Spleen (tissue), 11 donors: Measurements from ENCODE around the gene IL1F10. TPM values are rescaled to one million over a fixed set of nuclear protein-coding genes. Genes with fewer than 3 reads are reported as not detected.

Experiments used
- DNase-seq: peaks from one replicate; pipeline ENCODE4 v3.0.0-alpha.2; 2020
- H3K27ac ChIP-seq, 8 donors: fragments of 200-600 bp; sonication (generic) in 7 of 8; 1 replicate in 4 of 8; 2 replicates in 4 of 8; pipeline versions ENCODE4 v1.5.0 to v1.8.0; 2016 to 2021; ENCODE audit warnings: inconsistent platforms in 4 of 8, mild to moderate bottlenecking in 4 of 8, moderate library complexity in 1 of 8
- H3K27me3 ChIP-seq, 7 donors: fragments of 200-600 bp; sonication (generic) in 6 of 7; replicated peaks in 1 of 7; 1 replicate in 4 of 7; 2 replicates in 3 of 7; pipeline versions ENCODE4 v1.5.0 to v1.8.0; 2016 to 2021; ENCODE audit warnings: inconsistent platforms in 3 of 7, mild to moderate bottlenecking in 1 of 7
- H3K36me3 ChIP-seq, 6 donors: fragments of 200-600 bp; sonication (generic) in 5 of 6; 1 replicate in 4 of 6; 2 replicates in 2 of 6; pipeline versions ENCODE4 v1.5.0 to v1.8.0; 2016 to 2021; ENCODE audit warnings: inconsistent platforms in 2 of 6
- H3K4me1 ChIP-seq, 6 donors: fragments of 200-600 bp; sonication (generic) in 5 of 6; 1 replicate in 3 of 6; 2 replicates in 3 of 6; pipeline versions ENCODE4 v1.5.0 to v1.8.0; 2016 to 2021; ENCODE audit warnings: inconsistent platforms in 3 of 6
- H3K4me3 ChIP-seq, 8 donors: fragments of 200-600 bp; sonication (generic) in 7 of 8; 1 replicate in 4 of 8; 2 replicates in 4 of 8; pipeline versions ENCODE4 v1.5.0 to v1.8.0; 2016 to 2021; ENCODE audit warnings: inconsistent platforms in 4 of 8, mild to moderate bottlenecking in 4 of 8, moderate library complexity in 2 of 8
- H3K9me3 ChIP-seq, 8 donors: fragments of 200-600 bp; sonication (generic) in 7 of 8; 1 replicate in 4 of 8; 2 replicates in 4 of 8; pipeline versions ENCODE4 v1.5.0 to v1.8.0; 2016 to 2021; ENCODE audit warnings: inconsistent platforms in 4 of 8
- POLR2A ChIP-seq, 3 donors: fragments of 450-650 bp; IDR thresholded peaks; one replicate each; pipeline ENCODE4 v1.5.1; 2017; ENCODE audit warnings: antibody characterized with exemption in 3 of 3, mild to moderate bottlenecking in 1 of 3
- POLR2AphosphoS5 ChIP-seq, 3 donors: sonication (generic); formaldehyde crosslinking; IDR thresholded peaks; one replicate each; pipeline ENCODE4 v1.5.1; 2017; ENCODE audit warnings: antibody characterized with exemption in 3 of 3
- WGBS, 5 donors: extraction: QIAGEN DNeasy Blood & Tissue Kit in 3 of 5; methylation state at CpG; one replicate each; pipeline versions ENCODE4 v1.1.5 to v1.1.7; 2013 to 2018; 5-methylcytosine and 5-hydroxymethylcytosine counted together
- intact Hi-C: fragments of 100-400 bp; cut with DNase I; formaldehyde crosslinking; loops from one replicate; pipeline ENCODE4 v1.15.0; 2023; ENCODE audit warnings: low total_unique reads
- polyA plus RNA-seq, 3 donors: library from polyadenylated mRNA; stranded (reverse); fragments of 200-250 nt; gene quantifications; one replicate each; pipeline ENCODE4 v1.2.1, GENCODE V29; 2013
- total RNA-seq, 7 donors: library from RNA; depleted of rRNA in 3 of 7; stranded (reverse); fragments of >200 nt in 3 of 7; fragmentation: NEBNext Ultra II Directional in 4 of 7; extraction: Animal tissue kit (Norgen Biotek cat#: 25700) in 4 of 7; gene quantifications; one replicate each; pipeline versions ENCODE4 v1.1.0 to v1.2.1, GENCODE V29; 2016 to 2021
- TF ChIP-seq, protein P1 (sequence below), 11 experiments: fragments of 200-600 bp in 7 of 11; fragments of 450-650 bp in 4 of 11; sonication (generic) in 4 of 11; IDR thresholded peaks in 8 of 11; conservative IDR thresholded peaks in 3 of 11; 1 replicate in 7 of 11; 2 replicates in 4 of 11; pipeline versions ENCODE4 v1.4.0 to v1.8.0; 2016 to 2021; ENCODE audit warnings: antibody characterized with exemption in 11 of 11, inconsistent platforms in 4 of 11, mild to moderate bottlenecking in 1 of 11
- donor health status: healthy with polysubstance abuse.
- donor health status: DM: no; HTN: no; CAD: no; lungs with moderate emphysema.
- donor health status: DM: no; HTN: no; CAD: no.
- donor health status: Bipolar disorder and iron deficiency.
- donor health status: healthy.
- donor health status: DM: no; HTN: no; CAD: no.
- donor health status: DM: yes; HTN: yes; CAD: no.

The IL1F10 gene
- total and polyA plus RNA-seq, 10 donors: not detected

DNA sequence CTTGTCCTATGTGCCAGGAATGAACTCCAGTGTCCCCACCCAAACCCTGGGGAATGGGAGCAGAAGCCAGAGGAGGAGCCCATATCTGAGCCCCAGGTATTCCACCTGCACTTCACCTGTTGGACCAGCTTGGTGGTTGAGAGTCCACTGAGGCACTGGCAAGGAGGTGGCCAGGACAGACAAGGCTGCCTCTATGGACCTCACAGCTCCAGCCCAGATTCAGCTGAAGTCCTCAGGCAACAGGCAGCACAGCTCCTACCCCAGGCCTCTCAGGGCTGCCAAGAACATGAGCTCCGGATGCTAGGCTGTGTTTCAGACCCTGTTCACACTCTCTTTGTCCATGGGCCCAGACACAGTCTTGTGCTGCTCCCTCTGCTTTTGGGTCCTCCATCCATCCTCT lies 2.9 kb upstream of the IL1F10 start:
- WGBS, 5 donors: 71 to 94% (median 86%) methylated on average over 1 of the region's 1 CpG
- Histone ChIP-seq H3K4me3 (no peak overlapping the region), H3K27me3 (peaks cover 0 to 11% (median 0%) of the 10 kb centered on the region in 7 donors), H3K9me3 (no peaks in the 10 kb centered on the region), H3K4me1 (no peaks in the 10 kb centered on the region), H3K36me3 (no peaks in the 10 kb centered on the region), H3K27ac (no peak overlapping the region)
- TF ChIP-seq POLR2A (IDR thresholded peaks at IDR 0.05) (no peak), POLR2AphosphoS5 (IDR thresholded peaks at IDR 0.05) (no peak)
- DNase-seq: no peak
- intact Hi-C loops: no loop called here

DNA sequence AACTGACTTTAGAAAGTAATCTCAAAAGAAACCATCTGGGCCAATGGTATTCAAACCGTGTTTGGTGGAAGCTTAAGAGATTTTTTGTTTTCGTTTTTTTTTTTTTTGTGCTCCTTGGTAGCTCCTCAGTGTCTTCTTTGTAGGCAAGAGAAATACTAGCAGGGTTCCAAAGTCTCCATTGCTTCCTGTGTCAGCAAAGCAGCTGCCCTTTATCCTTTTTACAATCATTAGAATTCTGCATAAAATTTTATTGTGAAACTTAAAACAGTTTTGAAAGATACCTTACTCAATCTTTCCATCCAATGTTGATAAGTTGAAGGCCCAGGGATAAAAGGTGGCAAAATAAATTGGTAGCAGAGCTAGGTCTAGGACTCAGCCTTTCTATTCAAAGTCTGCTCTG lies 479 bp downstream of the IL1F10 start:
- peaks cover 0 to 7% (median 0%) of the 10 kb centered on the region in 7 donors for H3K27me3 ChIP-seq
- H3K9me3 ChIP-seq: no peaks in the 10 kb centered on the region
- no peak for TF ChIP-seq POLR2A (IDR thresholded peaks at IDR 0.05)
- TF ChIP-seq, protein P1, sequence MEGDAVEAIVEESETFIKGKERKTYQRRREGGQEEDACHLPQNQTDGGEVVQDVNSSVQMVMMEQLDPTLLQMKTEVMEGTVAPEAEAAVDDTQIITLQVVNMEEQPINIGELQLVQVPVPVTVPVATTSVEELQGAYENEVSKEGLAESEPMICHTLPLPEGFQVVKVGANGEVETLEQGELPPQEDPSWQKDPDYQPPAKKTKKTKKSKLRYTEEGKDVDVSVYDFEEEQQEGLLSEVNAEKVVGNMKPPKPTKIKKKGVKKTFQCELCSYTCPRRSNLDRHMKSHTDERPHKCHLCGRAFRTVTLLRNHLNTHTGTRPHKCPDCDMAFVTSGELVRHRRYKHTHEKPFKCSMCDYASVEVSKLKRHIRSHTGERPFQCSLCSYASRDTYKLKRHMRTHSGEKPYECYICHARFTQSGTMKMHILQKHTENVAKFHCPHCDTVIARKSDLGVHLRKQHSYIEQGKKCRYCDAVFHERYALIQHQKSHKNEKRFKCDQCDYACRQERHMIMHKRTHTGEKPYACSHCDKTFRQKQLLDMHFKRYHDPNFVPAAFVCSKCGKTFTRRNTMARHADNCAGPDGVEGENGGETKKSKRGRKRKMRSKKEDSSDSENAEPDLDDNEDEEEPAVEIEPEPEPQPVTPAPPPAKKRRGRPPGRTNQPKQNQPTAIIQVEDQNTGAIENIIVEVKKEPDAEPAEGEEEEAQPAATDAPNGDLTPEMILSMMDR (IDR thresholded peaks at IDR 0.05 in 8 of 11, conservative IDR thresholded peaks at IDR 0.05 in 3 of 11): no peak
- TF ChIP-seq POLR2AphosphoS5 (IDR thresholded peaks at IDR 0.05): no peak
- intact Hi-C loops: no loop called here
- no peak overlapping the region for H3K4me3 ChIP-seq
- DNase-seq: no peak
- no peaks in the 10 kb centered on the region for H3K4me1 ChIP-seq
- 78 to 88% (median 81%) methylated on average over 2 of the region's 2 CpGs for WGBS, 5 donors
- no peak overlapping the region for H3K27ac ChIP-seq
- no peaks in the 10 kb centered on the region for H3K36me3 ChIP-seq

DNA sequence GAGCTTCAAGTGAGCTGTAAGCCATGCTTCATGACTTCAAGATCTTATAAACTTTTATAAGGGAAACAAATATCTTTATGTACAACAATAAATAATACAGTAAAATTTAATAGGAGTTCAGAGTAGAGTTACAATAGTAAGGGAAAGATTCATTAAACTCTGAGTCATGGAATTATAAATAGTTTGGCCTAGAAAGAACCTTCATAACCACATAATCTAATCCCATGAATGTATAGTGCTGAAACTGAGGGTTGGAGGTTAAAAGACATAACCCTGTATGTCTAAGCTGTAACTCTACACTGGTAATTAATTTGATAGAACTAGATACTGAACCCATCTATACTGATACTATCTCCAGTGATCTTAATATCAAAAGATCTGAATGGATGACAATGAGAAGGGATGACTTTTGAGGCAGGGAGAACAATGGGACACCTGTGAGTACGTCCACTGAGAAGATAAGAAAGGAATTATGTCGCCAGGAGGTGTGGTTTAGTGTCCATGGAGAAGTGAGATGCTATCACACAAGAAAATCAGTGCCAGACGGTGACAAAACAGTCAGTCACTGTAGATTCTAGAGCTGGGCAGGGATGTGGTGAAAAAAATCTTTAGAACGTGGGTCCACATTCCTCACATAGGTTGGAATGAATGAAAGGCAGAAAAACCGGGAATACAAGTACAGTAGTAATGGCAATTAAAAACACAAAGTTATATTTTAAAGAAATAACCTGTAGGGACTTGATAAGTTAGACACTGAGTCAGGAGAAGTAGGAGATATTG lies 1.1 kb downstream of the IL1F10 start:
- intact Hi-C loops: no loop called here
- H3K4me1 ChIP-seq: no peaks in the 10 kb centered on the region
- WGBS, 5 donors: 37 to 62% (median 49%) methylated on average over 5 of the region's 5 CpGs

DNA sequence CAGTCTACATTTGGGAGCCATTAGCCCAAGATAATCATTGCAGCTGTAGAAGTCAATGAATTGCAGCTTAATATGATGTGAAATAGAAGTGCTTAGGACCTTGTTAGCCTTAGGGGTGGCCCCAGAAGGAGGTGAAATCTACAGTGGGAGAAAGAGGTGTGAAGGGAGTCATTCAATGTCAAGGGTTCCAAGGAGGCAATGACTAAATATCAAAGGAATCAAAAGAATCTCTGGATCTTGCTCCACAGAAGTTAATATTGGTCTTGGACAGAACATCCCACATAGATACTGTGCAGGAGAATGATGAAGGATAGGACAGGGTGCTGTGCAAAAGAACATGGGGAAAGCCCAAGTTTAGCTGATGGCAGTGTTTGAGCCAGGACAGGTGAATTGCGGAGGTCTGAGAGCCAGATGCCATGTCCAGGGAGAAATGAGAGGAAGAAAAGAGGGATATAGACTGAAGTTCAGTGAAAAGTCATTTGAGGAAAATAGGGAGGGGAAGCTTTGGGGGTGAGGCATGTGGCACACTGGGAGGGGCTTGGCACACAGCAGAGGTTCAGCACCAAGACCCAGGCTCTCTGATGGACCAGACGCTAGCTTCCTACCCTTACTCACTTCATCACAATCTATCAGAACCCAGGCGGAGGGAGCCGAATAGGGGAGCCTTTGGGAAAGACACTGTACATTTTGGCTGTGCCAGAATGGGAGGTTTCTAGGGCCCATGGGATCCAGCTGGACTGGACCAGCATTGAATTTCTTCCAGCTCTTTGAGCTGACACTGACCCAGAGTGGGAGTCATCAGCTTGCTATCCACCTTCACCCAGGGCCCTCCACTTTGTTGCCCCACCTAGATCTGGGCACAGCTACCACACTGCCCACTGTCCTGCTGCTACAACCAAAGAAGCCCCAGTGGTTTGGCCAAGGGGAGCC lies 2.2 kb downstream of the IL1F10 start:
- Histone ChIP-seq H3K9me3 (no peaks in the 10 kb centered on the region), H3K4me3 (no peak overlapping the region), H3K27ac (no peak overlapping the region), H3K27me3 (peaks cover 0 to 7% (median 0%) of the 10 kb centered on the region in 7 donors), H3K4me1 (no peaks in the 10 kb centered on the region), H3K36me3 (no peaks in the 10 kb centered on the region)
- intact Hi-C loops: no loop called here
- TF ChIP-seq POLR2AphosphoS5 (IDR thresholded peaks at IDR 0.05) (no peak), POLR2A (IDR thresholded peaks at IDR 0.05) (no peak)
- TF ChIP-seq, protein P1 (IDR thresholded peaks at IDR 0.05 in 8 of 11, conservative IDR thresholded peaks at IDR 0.05 in 3 of 11): no peak
- WGBS, 5 donors: 85 to 97% (median 93%) methylated on average over 4 of the region's 4 CpGs
- no peak for DNase-seq

More for the DNA sequence above, 1.1 kb downstream of the IL1F10 start:
- Histone ChIP-seq H3K27me3 (peaks cover 0 to 7% (median 0%) of the 10 kb centered on the region in 7 donors), H3K36me3 (no peaks in the 10 kb centered on the region), H3K9me3 (no peaks in the 10 kb centered on the region), H3K4me3 (no peak overlapping the region), H3K27ac (no peak overlapping the region)
- no peak for DNase-seq
- TF ChIP-seq POLR2AphosphoS5 (IDR thresholded peaks at IDR 0.05) (no peak), POLR2A (IDR thresholded peaks at IDR 0.05) (no peak)
- TF ChIP-seq, protein P1 (IDR thresholded peaks at IDR 0.05 in 8 of 11, conservative IDR thresholded peaks at IDR 0.05 in 3 of 11): no peak
